Vagina (tissue), 2 donors: ENCODE results near the gene GNAS-AS1. TPM values are rescaled to one million over a fixed set of nuclear protein-coding genes. Genes with fewer than 3 reads are reported as not detected.

Source experiments
- DNase-seq, 2 donors: peaks; one replicate each; pipeline ENCODE4 v3.0.0-alpha.2; 2017; ENCODE audit errors: extremely low spot score in 2 of 2
- H3K27ac ChIP-seq: fragments of 200-600 bp; sonication (generic); one replicate; pipeline ENCODE4 v1.5.1; 2019
- H3K27me3 ChIP-seq: fragments of 200-600 bp; sonication (generic); one replicate; pipeline ENCODE4 v1.5.1; 2019
- H3K36me3 ChIP-seq, 2 donors: fragments of 200-600 bp; sonication (generic); one replicate each; pipeline ENCODE4 v1.5.1; 2017 to 2019
- H3K4me1 ChIP-seq: fragments of 200-600 bp; sonication (generic); one replicate; pipeline ENCODE4 v1.5.1; 2019
- H3K4me3 ChIP-seq, 2 donors: fragments of 200-600 bp; sonication (generic); 1 replicate in 1 of 2; 2 replicates in 1 of 2; pipeline ENCODE4 v1.5.1; 2016 to 2019
- H3K9me3 ChIP-seq: fragments of 200-600 bp; sonication (generic); one replicate; pipeline ENCODE4 v1.5.1; 2019
- POLR2A ChIP-seq, 2 donors: fragments of 450-650 bp; IDR thresholded peaks; one replicate each; pipeline ENCODE4 v1.6.1; 2017; ENCODE audit warnings: antibody characterized with exemption in 2 of 2, mild to moderate bottlenecking in 2 of 2, moderate library complexity in 2 of 2
- POLR2AphosphoS5 ChIP-seq, 2 donors: sonication (generic); formaldehyde crosslinking; IDR thresholded peaks; one replicate each; pipeline ENCODE4 v1.9.0; 2017; ENCODE audit warnings: antibody characterized with exemption in 2 of 2, mild to moderate bottlenecking in 2 of 2, low read depth in 1 of 2; ENCODE audit not compliant: insufficient read depth in 1 of 2
- intact Hi-C: fragments of 100-400 bp; cut with DNase I; formaldehyde crosslinking; loops from one replicate; pipeline ENCODE4 v1.15.1; 2023
- total RNA-seq: library from RNA; depleted of rRNA; stranded (reverse); fragments of >200 nt; gene quantifications from one replicate; pipeline ENCODE4 v1.2.3, GENCODE V29; 2016
- TF ChIP-seq, protein P1 (sequence below), 3 experiments: fragments of 450-650 bp in 2 of 3; fragments of 200-600 bp in 1 of 3; sonication (generic) in 1 of 3; IDR thresholded peaks; one replicate each; pipeline ENCODE4 v1.5.1; 2017 to 2019; ENCODE audit warnings: antibody characterized with exemption in 3 of 3, mild to moderate bottlenecking in 2 of 3, moderate library complexity in 2 of 3

GNAS-AS1 gene
- total RNA-seq, 1 donor from 2014 or later, result not detected

DNA sequence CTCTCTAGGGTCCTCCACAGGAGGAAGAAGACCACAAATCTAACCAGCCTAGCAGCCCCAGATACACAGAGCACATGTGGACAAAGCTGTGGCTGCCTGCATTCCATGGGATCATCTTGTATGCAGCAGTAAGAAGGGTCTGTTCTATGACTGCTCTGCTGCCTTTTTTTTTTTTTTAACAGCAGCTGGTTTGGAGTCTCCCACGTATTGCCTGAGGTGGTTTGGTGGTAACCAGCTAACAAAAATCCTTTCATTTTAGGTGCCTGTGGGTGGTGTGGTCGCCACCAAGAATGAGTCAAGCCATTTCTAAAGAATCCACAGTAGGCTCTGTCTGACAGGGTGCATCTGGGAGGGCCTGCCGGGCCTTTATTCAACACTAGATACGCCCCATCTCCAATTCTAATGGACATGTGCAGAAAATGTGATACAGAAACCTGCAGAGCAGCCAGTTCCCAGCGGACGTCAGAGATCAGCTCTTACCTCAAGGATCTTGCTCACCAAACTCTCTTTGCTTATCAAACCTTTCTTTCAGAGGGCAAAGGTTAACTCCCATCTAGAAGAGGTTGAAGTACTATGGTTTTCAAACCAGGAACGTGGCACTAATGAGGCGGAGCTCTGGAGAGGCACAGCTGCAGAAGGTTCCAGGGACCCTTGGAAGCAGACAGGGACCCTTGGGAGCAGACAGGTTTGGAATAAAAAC, 32.0 kb downstream of the GNAS-AS1 start:
- DNase-seq, result no peak
- H3K9me3 ChIP-seq, result no peaks in the 10 kb centered on the region
- TF ChIP-seq POLR2AphosphoS5 (IDR thresholded peaks at IDR 0.05; ENCODE audit: insufficient read depth in 1 of 2, low read depth in 1 of 2), result no peak
- TF ChIP-seq, protein P1, sequence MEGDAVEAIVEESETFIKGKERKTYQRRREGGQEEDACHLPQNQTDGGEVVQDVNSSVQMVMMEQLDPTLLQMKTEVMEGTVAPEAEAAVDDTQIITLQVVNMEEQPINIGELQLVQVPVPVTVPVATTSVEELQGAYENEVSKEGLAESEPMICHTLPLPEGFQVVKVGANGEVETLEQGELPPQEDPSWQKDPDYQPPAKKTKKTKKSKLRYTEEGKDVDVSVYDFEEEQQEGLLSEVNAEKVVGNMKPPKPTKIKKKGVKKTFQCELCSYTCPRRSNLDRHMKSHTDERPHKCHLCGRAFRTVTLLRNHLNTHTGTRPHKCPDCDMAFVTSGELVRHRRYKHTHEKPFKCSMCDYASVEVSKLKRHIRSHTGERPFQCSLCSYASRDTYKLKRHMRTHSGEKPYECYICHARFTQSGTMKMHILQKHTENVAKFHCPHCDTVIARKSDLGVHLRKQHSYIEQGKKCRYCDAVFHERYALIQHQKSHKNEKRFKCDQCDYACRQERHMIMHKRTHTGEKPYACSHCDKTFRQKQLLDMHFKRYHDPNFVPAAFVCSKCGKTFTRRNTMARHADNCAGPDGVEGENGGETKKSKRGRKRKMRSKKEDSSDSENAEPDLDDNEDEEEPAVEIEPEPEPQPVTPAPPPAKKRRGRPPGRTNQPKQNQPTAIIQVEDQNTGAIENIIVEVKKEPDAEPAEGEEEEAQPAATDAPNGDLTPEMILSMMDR (IDR thresholded peaks at IDR 0.05), result no peak
- TF ChIP-seq POLR2A (IDR thresholded peaks at IDR 0.05), result no peak
- H3K4me3 ChIP-seq, result no peak overlapping the region
- H3K4me1 ChIP-seq, result no peaks in the 10 kb centered on the region
- no peaks in the 10 kb centered on the region for H3K27me3 ChIP-seq
- no peak overlapping the region for H3K27ac ChIP-seq
- no peaks in the 10 kb centered on the region for H3K36me3 ChIP-seq
- intact Hi-C loops, result no loop called here

DNA sequence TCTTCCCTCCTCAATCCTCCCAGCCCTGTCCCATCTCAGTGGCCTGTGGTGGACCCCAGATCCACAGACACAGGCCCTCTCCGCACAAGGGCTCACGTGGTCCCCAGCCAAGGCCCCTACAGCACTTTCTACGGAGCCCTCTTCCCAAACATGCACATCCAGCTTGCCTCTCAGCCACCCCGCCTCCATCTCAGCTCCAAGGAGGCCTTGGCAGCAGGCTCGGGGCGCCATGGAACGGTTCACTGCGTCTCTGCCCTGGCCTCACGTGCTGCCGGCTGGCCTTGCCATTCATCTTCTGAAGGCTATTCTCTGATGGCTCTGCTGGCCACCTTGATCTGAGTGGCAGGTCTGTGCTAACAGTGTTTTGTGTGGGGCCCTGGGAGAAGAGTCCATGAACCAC, 33.0 kb downstream of the GNAS-AS1 start:
- no peaks in the 10 kb centered on the region for H3K36me3 ChIP-seq
- no peak for DNase-seq
- H3K4me1 ChIP-seq, result no peaks in the 10 kb centered on the region
- H3K9me3 ChIP-seq, result no peaks in the 10 kb centered on the region
- H3K27ac ChIP-seq, result no peak overlapping the region
- intact Hi-C loops, result no loop called here
- TF ChIP-seq, protein P1 (IDR thresholded peaks at IDR 0.05), result no peak
- TF ChIP-seq POLR2AphosphoS5 (IDR thresholded peaks at IDR 0.05; ENCODE audit: insufficient read depth in 1 of 2, low read depth in 1 of 2), result no peak
- TF ChIP-seq POLR2A (IDR thresholded peaks at IDR 0.05), result no peak
- H3K4me3 ChIP-seq, result no peak overlapping the region
- H3K27me3 ChIP-seq, result no peaks in the 10 kb centered on the region

DNA sequence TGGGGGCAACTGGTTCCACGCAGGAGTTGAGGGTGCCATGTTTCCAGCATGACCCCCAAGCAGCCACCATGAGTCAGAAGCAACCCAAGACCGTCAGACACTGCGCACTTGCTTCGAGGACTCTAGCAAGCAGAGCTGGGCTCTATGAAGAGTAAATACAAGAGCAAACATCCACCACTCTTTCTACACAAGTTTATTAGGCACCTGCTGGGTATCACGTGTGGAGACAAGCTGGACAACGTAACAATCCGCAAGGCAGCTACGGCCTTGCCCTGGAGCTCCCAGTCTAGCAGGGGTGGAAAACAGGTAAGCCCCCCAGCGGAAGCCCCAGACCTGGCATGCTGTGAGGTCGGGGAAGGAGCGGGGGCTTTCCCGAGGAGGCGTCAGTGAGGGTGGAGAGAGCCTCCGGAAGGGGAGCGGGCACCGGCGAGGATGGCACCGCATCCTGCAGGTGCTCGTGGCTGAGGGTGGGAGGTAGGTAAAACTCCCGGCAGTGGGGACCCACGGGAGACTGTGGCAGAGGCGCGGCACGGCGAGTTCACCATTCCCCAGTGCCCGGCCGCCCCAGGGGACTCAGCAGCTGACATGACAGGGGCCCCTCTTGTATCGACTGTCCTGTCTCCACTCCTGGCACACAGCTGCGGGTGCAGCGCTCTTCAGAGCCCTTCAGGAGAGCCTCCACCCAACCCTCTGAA, 33.6 kb downstream of the GNAS-AS1 start:
- no peak overlapping the region for H3K4me3 ChIP-seq
- no peaks in the 10 kb centered on the region for H3K27me3 ChIP-seq
- no peaks in the 10 kb centered on the region for H3K4me1 ChIP-seq
- intact Hi-C loops, result no loop called here
- no peak for DNase-seq
- TF ChIP-seq POLR2AphosphoS5 (IDR thresholded peaks at IDR 0.05; ENCODE audit: insufficient read depth in 1 of 2, low read depth in 1 of 2), result no peak
- no peaks in the 10 kb centered on the region for H3K36me3 ChIP-seq
- H3K9me3 ChIP-seq, result no peaks in the 10 kb centered on the region
- H3K27ac ChIP-seq, result no peak overlapping the region

DNA sequence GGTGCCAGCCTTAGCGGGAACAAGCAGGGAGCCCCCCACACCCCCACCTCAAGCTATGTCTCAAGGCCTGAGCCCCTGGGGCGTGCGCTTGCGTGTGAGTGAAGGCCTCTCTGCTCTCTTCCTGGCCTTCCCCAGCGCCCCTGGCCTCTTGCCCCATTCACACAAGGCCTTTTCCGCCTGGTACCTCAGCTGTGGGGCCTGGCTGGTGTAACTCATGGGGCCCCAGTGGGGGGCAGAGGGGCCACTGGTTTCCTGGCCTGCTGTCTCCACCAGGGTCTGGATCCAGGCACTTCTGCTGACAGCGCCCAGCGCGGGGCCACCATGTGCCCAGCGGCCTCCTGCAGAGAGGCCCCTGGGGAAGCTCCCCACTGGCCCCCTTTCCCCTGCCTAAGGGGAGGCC, 34.7 kb downstream of the GNAS-AS1 start:
- DNase-seq, result no peak
- Histone ChIP-seq H3K4me1 (no peaks in the 10 kb centered on the region), H3K27me3 (no peaks in the 10 kb centered on the region), H3K36me3 (no peaks in the 10 kb centered on the region), H3K27ac (no peak overlapping the region), H3K9me3 (no peaks in the 10 kb centered on the region), H3K4me3 (no peak overlapping the region)
- TF ChIP-seq POLR2AphosphoS5 (IDR thresholded peaks at IDR 0.05; ENCODE audit: insufficient read depth in 1 of 2, low read depth in 1 of 2), result no peak
- no peak for TF ChIP-seq POLR2A (IDR thresholded peaks at IDR 0.05)
- TF ChIP-seq, protein P1 (IDR thresholded peaks at IDR 0.05), result no peak
- intact Hi-C loops, result no loop called here

GRCh38 chr20:58815448-58815847, 35.3 kb downstream of the GNAS-AS1 start:
- intact Hi-C loops, result no loop called here
- Histone ChIP-seq H3K4me1 (no peaks in the 10 kb centered on the region), H3K9me3 (no peaks in the 10 kb centered on the region), H3K27me3 (no peaks in the 10 kb centered on the region), H3K4me3 (no peak overlapping the region), H3K36me3 (no peaks in the 10 kb centered on the region), H3K27ac (no peak overlapping the region)
- no peak for DNase-seq
- TF ChIP-seq POLR2A (IDR thresholded peaks at IDR 0.05) (no peak), POLR2AphosphoS5 (IDR thresholded peaks at IDR 0.05; ENCODE audit: insufficient read depth in 1 of 2, low read depth in 1 of 2) (no peak)
- TF ChIP-seq, protein P1 (IDR thresholded peaks at IDR 0.05), result no peak
